ENCODE results near the gene APBB2.

APBB2 gene

DNA sequence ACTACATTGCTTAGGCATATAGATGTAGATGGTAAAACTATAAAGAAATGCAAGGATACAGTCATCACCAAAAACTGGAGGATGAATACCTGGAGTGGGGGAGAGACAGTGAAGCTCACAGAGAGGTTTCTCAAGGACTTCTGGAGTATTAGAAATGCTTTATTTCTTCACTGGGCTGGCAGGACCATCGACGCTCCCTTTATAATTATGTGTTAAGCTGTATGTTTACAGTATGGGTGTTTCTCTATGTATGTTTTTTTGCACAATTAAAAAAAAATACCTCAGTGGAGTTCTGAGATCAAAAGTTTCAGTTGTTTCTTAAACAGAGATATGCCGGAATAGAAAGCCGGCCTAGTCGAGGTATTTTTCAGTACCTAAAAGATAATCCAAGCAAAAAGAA is 263.3 kb downstream of the APBB2 start:
- Histone ChIP-seq H3K79me2 (ENCODE audit: insufficient read depth, low read depth) (no peaks in the 10 kb centered on the region), H3K27ac (no peak overlapping the region), H3K4me3 (IDR thresholded peaks at IDR 0.05; ENCODE audit: insufficient read depth, low read depth, low read length) (no peak overlapping the region), H3K4me1 (ENCODE audit: low read depth, poor library complexity, severe bottlenecking) (no peaks in the 10 kb centered on the region), H3K9ac (no peak overlapping the region), H3K4me2 (no peak overlapping the region), H3K36me3 (ENCODE audit: insufficient read depth) (no peaks in the 10 kb centered on the region), H3K27me3 (ENCODE audit: insufficient read depth, low read depth) (no peaks in the 10 kb centered on the region), H2AFZ (ENCODE audit: low read depth) (no peak overlapping the region), H4K20me1 (ENCODE audit: insufficient read depth) (no peaks in the 10 kb centered on the region)
- TF ChIP-seq, protein P1, sequence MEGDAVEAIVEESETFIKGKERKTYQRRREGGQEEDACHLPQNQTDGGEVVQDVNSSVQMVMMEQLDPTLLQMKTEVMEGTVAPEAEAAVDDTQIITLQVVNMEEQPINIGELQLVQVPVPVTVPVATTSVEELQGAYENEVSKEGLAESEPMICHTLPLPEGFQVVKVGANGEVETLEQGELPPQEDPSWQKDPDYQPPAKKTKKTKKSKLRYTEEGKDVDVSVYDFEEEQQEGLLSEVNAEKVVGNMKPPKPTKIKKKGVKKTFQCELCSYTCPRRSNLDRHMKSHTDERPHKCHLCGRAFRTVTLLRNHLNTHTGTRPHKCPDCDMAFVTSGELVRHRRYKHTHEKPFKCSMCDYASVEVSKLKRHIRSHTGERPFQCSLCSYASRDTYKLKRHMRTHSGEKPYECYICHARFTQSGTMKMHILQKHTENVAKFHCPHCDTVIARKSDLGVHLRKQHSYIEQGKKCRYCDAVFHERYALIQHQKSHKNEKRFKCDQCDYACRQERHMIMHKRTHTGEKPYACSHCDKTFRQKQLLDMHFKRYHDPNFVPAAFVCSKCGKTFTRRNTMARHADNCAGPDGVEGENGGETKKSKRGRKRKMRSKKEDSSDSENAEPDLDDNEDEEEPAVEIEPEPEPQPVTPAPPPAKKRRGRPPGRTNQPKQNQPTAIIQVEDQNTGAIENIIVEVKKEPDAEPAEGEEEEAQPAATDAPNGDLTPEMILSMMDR (conservative IDR thresholded peaks at IDR 0.05; ENCODE audit: low read depth, low read length): no peak

DNA sequence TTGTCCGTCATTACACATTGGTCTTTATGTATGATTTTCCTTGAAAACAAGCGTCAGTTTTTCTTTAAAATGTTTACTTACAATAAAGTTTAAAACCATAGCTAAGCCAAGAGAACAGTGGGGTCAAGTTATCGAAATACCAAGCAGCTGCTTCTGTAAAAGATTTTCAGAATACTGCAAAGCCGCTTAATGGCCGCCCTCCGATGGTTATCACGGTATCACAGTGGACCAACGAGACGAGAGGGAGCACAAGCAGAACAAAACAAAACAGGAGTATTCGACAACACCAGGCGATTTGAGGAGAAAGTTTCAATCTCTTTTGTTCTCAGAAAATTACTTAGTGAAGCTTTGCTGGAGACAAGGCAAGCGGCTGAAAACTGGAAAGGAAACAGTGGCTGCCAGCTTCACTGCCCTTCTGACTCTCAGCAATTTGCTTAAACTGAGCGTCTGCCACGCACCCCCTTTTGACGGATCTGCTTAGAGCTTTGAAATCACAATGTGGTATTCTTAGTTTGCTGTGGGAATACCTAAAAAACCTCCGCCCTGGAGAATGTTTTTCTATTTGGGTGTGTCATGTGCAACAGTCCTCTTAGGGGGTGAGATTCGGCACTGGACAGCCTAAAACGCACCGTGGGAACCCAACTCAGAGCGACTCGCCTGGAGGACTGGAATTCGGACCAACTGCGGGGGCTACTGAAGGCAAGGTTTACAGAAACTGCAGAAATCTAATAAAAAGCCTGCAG is 264.8 kb downstream of the APBB2 start:
- Histone ChIP-seq H3K4me3 (IDR thresholded peaks at IDR 0.05; ENCODE audit: insufficient read depth, low read depth, low read length) (no peak overlapping the region), H3K4me2 (no peak overlapping the region), H3K4me1 (ENCODE audit: low read depth, poor library complexity, severe bottlenecking) (no peaks in the 10 kb centered on the region), H3K9ac (no peak overlapping the region), H3K27ac (no peak overlapping the region), H3K79me2 (ENCODE audit: insufficient read depth, low read depth) (no peaks in the 10 kb centered on the region), H4K20me1 (ENCODE audit: insufficient read depth) (no peaks in the 10 kb centered on the region), H2AFZ (ENCODE audit: low read depth) (no peak overlapping the region), H3K36me3 (ENCODE audit: insufficient read depth) (no peaks in the 10 kb centered on the region), H3K27me3 (ENCODE audit: insufficient read depth, low read depth) (no peaks in the 10 kb centered on the region)
- TF ChIP-seq, protein P1 (conservative IDR thresholded peaks at IDR 0.05; ENCODE audit: low read depth, low read length): no peak

DNA sequence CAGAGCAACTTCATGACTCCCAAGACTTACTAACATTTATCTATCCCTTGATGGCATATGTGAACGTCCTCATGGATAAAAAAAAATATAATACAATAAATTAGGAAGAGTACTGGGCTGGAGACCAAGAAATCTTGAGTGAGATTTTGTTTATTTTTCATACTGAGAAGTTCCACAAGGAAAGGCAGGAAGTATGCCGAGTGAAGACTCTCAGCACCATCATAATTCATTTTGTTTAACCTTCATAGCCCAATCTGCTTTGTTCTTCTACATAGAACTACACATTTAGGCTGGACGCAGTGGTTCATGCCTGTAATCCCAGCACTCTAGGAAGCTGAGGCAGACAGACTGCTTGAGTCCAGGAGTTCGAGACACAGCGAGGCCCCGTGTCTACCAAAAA is 266.3 kb downstream of the APBB2 start:
- no peaks in the 10 kb centered on the region for H3K36me3 ChIP-seq (ENCODE audit: insufficient read depth)
- H4K20me1 ChIP-seq (ENCODE audit: insufficient read depth): no peaks in the 10 kb centered on the region
- H3K27ac ChIP-seq: no peak overlapping the region
- H3K4me3 ChIP-seq (IDR thresholded peaks at IDR 0.05; ENCODE audit: insufficient read depth, low read depth, low read length): no peak overlapping the region
- no peak overlapping the region for H2AFZ ChIP-seq (ENCODE audit: low read depth)
- no peaks in the 10 kb centered on the region for H3K4me1 ChIP-seq (ENCODE audit: low read depth, poor library complexity, severe bottlenecking)
- no peak overlapping the region for H3K9ac ChIP-seq
- no peaks in the 10 kb centered on the region for H3K27me3 ChIP-seq (ENCODE audit: insufficient read depth, low read depth)
- H3K79me2 ChIP-seq (ENCODE audit: insufficient read depth, low read depth): no peaks in the 10 kb centered on the region
- TF ChIP-seq, protein P1 (conservative IDR thresholded peaks at IDR 0.05; ENCODE audit: low read depth, low read length): no peak
- no peak overlapping the region for H3K4me2 ChIP-seq

DNA sequence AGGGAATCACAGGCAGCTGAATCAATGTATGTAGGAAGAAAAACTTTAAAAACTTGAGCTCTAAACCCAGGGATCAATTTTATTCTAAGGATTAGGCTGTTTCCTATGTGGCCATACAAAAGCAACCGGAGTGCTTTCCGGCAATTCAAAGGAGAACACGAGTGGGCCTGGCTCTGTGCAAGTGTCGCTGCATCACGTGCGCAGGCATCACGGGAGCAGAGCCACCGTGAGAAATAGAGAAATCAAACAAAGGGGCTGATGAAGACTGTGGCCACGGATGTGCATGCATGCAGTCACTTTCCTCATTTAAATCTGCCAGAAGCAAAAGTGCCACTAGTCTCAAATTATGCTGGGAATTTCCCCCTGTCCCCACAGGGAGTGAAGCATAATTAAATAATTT is 267.7 kb downstream of the APBB2 start:
- no peaks in the 10 kb centered on the region for H3K79me2 ChIP-seq (ENCODE audit: insufficient read depth, low read depth)

More for the DNA sequence above, 267.7 kb downstream of the APBB2 start:
- no peaks in the 10 kb centered on the region for H3K36me3 ChIP-seq (ENCODE audit: insufficient read depth)
- H3K4me1 ChIP-seq (ENCODE audit: low read depth, poor library complexity, severe bottlenecking): no peaks in the 10 kb centered on the region
- no peak overlapping the region for H3K27ac ChIP-seq
- no peak overlapping the region for H3K9ac ChIP-seq
- H3K4me3 ChIP-seq (IDR thresholded peaks at IDR 0.05; ENCODE audit: insufficient read depth, low read depth, low read length): no peak overlapping the region
- H2AFZ ChIP-seq (ENCODE audit: low read depth): no peak overlapping the region
- H3K27me3 ChIP-seq (ENCODE audit: insufficient read depth, low read depth): no peaks in the 10 kb centered on the region
- TF ChIP-seq, protein P1 (conservative IDR thresholded peaks at IDR 0.05; ENCODE audit: low read depth, low read length): no peak
- H4K20me1 ChIP-seq (ENCODE audit: insufficient read depth): no peaks in the 10 kb centered on the region
- H3K4me2 ChIP-seq: no peak overlapping the region

Measured in KMS-11 (cell line).